Measurements from ENCODE around the gene CBX2.
A peak's percentile ranks its signal among the peaks of the same experiment; 100 is the strongest.
"Not testable (repeated sequence)": the region's sequence is repeated elsewhere in the genome, so short reads cannot be mapped to it uniquely, and the experiment has no call there.

CBX2 gene

GRCh38 chr17:79772726-79773125, 5.2 kb upstream of the CBX2 start:
- DNase-seq: not testable (repeated sequence)

DNA sequence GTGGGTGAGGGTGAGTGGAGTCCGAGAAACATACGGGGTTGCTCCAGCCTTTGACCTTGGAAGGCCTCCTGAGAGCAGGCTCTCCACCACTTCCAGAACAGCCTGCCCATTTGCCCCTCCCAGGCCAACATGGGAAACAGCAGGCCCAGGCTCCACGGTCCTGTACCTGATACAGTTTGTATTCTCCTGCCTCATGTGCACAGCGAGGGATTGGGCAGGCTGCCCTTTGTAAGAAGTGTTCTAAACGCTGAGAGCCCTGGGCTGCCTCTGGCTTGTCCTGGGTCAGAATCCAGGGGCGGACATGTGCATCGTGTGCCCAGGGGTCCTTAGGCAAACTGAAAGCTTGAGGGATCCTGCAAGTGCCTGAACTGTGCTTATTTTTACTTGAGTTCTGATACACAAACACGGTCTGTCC, 3.4 kb upstream of the CBX2 start:
- DNase-seq: no peak

DNA sequence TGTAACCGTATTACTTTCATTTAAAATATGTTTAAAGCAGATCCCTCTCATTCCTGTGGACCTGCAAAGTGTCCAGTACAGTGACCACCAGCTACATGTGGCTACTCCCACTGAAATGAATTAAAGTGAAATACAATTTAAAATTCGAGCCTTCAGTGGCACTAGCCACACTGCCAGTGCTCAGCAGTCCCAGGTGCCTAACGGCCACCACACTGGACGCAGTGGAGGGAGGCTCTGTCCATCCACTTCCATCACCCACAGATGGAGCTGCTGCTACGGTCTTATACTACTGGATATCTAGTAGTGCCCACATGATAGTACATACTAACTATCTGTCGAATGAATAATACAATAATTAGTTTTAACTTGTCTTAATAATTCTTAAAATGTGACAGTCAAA, 2.3 kb upstream of the CBX2 start:
- DNase-seq: no peak

DNA sequence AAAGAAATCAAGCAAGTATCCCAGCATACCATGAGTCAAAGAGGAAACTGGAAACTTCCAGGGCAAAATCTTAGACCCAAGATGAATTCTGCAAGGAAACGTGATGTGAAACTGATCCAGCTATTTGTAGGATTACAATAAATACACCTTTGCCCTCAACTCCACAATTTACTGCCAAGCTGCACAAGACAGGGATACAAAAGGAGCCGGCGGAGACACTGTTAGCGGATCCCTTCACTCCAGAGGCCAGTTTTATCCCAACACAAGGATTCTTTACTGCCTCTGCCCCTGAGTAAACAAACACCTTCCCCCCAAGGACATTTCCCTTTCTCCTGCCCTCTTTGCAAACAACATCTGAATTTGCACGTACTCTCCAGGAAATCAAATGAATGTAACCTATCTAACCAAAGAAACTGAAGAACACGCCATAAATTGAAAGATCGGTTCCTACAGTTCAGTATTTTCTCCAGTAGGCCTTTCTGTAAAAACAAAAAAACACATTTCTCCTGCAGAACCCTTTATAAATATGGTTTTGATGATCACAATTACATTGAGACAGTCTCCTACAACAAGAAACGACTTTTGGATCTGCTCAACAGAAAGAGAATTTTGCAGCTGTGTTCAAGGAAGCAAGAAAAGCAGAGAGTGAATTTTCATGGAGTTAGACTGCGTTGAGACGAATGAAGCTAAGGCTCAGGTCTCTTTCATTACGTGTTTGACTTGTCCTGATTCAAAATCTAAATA, 1.4 kb upstream of the CBX2 start:
- peak; percentile 25 for DNase-seq

- DNase-seq: peak; percentile 27
Measured at GRCh38 chr17:79777120-79777893, 641 bp upstream of the CBX2 start.

DNA sequence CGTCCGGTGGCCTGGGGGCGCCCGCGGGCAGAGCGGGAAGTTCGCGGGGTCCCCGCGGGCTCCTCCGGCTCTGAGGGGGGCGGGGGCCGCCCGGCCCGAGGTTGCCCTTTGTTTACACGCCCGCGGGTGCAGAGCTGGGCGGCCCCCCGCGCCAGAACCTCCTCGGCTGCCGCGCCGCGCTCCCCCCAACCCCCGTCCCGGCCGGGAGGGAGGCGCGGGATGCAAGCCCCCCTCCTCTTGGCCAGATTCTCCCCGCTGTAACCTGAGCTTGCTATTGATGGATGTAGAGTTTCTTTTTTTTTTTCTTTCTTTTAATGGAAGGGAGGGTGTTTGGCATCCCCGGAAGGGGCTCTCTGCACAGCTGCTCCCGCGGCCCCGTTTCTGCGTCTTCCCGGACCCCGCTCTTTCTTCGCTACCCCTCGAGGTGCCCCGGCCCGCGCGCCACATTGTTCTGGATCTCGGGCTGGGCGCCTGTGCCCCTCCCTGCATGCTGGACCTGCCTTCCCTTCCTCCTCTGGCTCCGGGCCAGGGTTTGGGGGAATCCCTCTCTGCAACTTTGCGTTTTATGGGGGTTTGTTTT, 646 bp downstream of the CBX2 start:
- DNase-seq: no peak

GRCh38 chr17:79779084-79779529, 1.2 kb downstream of the CBX2 start:
- no peak for DNase-seq

GRCh38 chr17:79779661-79780365, 1.9 kb downstream of the CBX2 start:
- no peak for DNase-seq

GRCh38 chr17:79781012-79781650, 3.2 kb downstream of the CBX2 start:
- no peak for DNase-seq

DNA sequence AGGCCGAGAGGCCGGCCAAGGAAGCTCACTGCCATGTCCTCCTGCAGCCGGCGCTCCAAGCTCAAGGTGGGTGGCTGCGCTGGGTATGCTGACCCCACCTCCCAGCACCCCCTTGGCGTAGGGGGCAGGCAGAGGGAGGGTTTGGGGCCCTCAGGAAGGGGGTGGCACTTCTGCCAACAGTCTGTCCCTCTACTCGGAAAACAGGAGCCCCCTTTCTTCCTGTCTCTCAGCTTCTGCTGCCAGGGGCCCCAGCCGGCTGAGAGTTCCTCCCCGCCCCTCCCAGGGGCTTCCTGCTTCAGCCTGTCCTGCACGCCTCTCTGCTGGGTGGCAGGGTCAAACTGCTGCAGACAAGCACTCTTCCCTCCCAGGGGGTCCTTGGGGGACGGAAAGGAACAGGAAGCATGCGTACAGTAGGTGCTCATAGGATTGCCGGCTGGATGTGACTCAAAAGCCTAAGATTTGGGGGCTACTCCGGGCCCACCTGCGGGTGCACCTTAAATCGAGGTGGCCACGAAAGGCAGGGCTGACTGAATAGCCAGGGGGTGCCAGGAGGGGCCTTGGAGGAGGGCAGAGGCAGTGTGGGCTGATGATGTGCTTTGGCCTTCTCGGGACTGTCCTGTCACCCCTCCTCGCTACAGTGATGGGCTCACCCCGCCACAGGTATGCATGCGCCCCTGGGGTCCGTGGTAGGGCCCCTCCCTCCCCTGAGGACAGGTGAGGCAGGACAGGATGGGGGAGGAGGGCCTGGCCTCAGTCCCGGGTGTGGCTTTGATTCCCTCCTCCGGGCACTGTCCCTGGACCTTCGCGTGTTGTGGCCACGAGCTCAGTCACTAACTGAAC, 4.0 kb downstream of the CBX2 start:
- DNase-seq: no peak

DNA sequence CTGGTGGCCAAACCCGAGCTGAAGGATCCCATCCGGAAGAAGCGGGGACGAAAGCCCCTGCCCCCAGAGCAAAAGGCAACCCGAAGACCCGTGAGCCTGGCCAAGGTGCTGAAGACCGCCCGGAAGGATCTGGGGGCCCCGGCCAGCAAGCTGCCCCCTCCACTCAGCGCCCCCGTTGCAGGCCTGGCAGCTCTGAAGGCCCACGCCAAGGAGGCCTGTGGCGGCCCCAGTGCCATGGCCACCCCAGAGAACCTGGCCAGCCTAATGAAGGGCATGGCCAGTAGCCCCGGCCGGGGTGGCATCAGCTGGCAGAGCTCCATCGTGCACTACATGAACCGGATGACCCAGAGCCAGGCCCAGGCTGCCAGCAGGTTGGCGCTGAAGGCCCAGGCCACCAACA, 5.9 kb downstream of the CBX2 start:
- no peak for DNase-seq

GRCh38 chr17:79784353-79785016, 6.5 kb downstream of the CBX2 start:
- DNase-seq: no peak

GRCh38 chr17:79785017-79785899, 7.3 kb downstream of the CBX2 start:
- DNase-seq: no peak

DNA sequence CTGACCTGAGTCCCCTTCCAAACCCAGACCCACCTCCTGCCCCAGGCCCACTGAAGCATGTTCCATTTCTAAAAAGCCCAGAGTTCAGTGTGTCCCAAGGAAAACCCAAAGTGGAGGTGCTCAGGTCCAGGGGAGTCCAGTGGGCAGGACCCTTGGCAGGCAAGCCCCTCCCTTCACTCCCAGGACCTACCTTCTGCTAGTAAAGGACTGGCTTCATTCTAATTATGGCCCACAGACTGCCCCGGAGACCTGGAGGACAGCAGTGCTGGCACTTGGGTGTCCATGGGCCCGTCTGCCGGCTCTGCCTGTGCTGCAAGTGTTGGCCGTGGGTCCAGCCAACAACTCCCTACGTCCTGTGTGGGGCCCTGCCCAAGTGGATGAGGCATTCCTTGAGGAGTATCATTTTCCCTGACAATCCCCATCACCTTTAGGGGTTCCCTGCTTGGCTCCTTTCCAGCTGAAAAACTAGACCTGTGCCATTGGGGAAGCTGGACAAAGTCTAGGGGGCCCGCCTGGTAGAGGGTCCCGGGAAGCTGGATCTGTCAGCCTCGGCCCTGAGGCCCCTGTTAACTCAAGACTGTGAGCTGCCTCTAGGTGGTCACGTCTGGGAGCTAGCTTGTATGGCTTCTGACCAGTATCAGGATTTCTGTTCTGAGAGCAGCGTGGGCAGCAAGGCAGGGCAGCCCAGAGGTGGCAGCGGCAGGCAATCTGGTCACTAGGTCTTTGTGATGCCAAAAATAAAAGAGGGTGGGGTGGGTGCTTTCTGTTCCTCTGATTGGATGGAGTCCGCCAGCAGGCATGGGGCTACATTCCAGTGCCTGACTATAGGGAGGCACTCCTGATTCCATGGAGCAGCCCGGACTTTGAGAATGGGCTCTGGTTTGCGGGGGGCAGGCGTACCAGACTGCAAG, 8.2 kb downstream of the CBX2 start:
- DNase-seq: no peak

DNA sequence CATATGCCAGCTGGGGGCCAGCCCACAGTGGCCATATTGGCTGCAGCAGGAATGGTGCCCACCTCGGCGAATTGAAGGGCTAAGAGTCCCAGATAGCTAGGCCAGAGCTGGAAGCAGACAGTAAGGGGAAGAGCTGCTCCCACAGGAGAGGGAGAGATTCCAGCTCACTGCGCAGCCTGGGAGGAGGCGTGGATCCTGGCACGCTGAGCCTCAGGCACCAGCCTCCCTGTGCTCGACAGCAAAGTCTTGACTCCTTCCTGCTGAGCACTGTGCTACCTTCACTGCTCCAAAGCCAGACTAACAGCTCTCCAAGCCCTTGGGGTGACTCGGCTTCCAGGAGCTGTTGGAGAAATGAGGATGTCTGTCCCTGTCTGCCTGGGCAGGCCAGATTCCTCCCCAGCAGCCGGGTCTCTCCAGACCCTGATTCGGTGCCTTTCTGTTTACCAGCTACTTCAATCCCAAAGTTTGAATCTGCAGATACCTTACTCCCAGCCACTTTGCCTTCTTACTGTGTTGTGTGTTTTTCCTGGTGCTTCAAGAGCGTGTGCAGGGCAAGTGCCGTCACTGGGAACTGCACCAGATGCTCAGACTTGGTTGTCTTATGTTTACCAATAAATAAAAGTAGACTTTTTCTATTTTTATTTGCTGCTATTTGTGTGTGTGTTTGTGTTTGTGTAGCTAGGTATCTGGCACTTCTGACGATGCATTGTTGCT, 9.1 kb downstream of the CBX2 start:
- no peak for DNase-seq

GRCh38 chr17:79788455-79788854, 10.5 kb downstream of the CBX2 start:
- no peak for DNase-seq

GRCh38 chr17:79788989-79789942, 11.3 kb downstream of the CBX2 start:
- no peak for DNase-seq

Measured in SHP77 treated with DMSO at 0.1 percent for 48 hours (cell line).